Nephron (organoid): ENCODE results near the gene FZD8.

Experiments
- H3K27ac Mint-ChIP-seq, 3 experiments: 2 replicates each; pipeline ENCODE4 v1.8.0; 2020; ENCODE audit warnings: mixed read lengths in 3 of 3, mild to moderate bottlenecking in 2 of 3, moderate library complexity in 1 of 3
- H3K27me3 Mint-ChIP-seq: 2 replicates; pipeline ENCODE4 v1.8.0; 2021; ENCODE audit warnings: low read depth, mild to moderate bottlenecking, moderate library complexity, mixed read lengths
- H3K36me3 Mint-ChIP-seq: 2 replicates; pipeline ENCODE4 v1.8.0; 2020; ENCODE audit warnings: low read depth, mixed read lengths
- H3K4me1 Mint-ChIP-seq: 2 replicates; pipeline ENCODE4 v1.8.0; 2020; ENCODE audit warnings: mixed read lengths
- H3K4me3 Mint-ChIP-seq, 3 experiments: 2 replicates each; pipeline ENCODE4 v1.8.0; 2020; ENCODE audit warnings: mild to moderate bottlenecking in 3 of 3, mixed read lengths in 3 of 3, moderate library complexity in 2 of 3
- H3K9me3 Mint-ChIP-seq: 2 replicates; pipeline ENCODE4 v1.8.0; 2020; ENCODE audit warnings: mixed read lengths
- TF ChIP-seq, protein P1 (sequence below), 3 experiments: fragments of 200-600 bp; sonication (generic); IDR thresholded peaks; one replicate each; pipeline ENCODE4 v1.5.0; 2021; ENCODE audit warnings: antibody characterized with exemption in 3 of 3; ENCODE audit not compliant: unreplicated experiment in 3 of 3

The FZD8 gene

DNA sequence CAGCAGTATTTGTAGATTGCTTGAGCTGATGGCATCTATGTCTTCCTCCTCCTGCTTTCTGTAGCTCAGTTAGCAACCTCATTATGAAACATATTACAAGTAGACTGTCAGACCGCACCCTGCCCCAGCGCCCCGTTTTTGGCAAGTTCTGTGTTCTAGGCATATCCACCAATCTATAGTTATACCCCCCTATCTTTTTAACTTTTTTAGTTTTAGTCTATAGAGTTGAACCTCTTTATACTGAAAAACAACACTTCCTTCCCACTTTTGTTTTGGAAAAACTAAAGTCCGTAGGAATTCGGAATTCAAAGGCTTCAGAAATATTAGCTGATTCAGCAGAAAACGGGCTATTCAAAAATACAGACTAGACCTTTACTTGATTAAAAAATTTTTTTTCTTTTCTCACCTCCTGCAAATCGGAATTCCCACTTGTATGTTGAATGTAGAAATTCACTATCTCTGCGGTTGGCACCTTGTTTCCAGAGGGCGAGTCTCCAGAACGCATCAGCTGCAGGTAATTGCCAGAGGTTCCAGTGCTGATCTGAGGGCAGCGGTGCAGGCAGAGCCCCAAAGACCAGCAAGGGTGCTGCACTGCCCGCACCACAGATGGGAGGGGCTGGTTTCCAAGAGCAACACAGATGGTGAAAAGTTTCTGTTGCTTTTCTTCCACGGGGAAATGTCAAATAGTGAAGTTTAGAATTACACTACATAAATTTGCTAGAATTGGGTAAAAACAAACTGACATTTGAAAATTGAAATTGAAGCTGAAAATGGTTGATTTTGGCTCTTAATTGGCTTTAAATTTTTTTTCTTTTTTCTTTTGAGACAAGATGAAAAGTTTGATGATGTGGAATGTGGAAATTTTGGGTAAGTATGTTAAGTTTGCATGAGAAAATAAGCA is 2.2 kb upstream of the FZD8 start:
- H3K36me3 Mint-ChIP-seq, result peaks cover 3% of the 10 kb centered on the region
- TF ChIP-seq, protein P1, sequence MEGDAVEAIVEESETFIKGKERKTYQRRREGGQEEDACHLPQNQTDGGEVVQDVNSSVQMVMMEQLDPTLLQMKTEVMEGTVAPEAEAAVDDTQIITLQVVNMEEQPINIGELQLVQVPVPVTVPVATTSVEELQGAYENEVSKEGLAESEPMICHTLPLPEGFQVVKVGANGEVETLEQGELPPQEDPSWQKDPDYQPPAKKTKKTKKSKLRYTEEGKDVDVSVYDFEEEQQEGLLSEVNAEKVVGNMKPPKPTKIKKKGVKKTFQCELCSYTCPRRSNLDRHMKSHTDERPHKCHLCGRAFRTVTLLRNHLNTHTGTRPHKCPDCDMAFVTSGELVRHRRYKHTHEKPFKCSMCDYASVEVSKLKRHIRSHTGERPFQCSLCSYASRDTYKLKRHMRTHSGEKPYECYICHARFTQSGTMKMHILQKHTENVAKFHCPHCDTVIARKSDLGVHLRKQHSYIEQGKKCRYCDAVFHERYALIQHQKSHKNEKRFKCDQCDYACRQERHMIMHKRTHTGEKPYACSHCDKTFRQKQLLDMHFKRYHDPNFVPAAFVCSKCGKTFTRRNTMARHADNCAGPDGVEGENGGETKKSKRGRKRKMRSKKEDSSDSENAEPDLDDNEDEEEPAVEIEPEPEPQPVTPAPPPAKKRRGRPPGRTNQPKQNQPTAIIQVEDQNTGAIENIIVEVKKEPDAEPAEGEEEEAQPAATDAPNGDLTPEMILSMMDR (IDR thresholded peaks at IDR 0.05; ENCODE audit: unreplicated experiment in 3 of 3), result no peak
- H3K4me1 Mint-ChIP-seq, result peaks cover 18% of the 10 kb centered on the region
- H3K4me3 Mint-ChIP-seq, result peak overlapping the region; percentile 94 to 95 (median 95)
- H3K27me3 Mint-ChIP-seq, result peaks cover 9% of the 10 kb centered on the region
- H3K9me3 Mint-ChIP-seq, result peaks cover 4% of the 10 kb centered on the region
- peak overlapping the region; percentile 55 to 80 (median 64) for H3K27ac Mint-ChIP-seq

DNA sequence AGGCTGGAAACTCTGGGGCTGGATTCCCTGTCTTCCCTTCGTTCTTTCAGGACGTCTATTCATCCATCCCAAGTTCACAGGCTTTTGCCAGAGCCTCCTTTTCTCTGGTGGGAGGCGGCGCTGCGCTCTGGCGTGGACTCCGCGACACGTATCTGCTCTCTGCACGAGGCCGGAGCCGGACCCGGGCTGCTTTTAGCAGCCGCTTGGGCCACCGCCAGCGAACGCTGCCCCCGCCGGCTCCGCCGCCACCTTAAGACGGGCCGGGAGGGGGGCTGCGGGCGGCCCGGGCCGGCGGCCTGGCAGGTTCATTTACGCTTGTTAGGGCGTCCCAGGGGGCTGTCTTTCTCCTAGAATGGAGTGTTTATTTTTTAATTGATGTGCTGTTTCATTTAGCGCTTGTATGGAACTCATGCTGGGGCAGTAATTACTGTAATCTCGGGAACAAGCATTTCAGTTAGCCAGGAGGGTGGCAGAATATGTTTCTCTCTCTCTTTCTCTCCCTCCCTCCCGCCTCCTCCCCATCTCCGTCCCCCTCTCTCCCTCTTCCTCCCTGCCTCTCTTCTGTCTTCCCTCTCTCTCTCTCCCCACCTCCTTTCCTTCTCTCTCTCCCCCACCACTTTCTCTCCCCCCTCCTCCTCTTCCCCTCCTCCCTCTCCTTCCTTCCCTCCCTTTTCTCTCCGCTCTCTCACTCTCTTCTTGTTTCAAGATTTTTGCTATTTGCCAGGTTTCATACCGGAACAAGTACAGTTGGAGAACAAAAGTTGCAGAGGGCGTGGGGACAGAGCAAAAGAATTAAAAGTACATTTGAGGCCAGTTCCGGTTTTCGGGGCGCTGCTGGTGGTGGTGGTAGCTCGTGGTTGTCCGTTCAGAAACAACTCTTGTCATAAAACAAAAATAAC is 1.3 kb upstream of the FZD8 start:
- peaks cover 12% of the 10 kb centered on the region for H3K27me3 Mint-ChIP-seq
- H3K4me1 Mint-ChIP-seq, result peaks cover 19% of the 10 kb centered on the region
- TF ChIP-seq, protein P1 (IDR thresholded peaks at IDR 0.05; ENCODE audit: unreplicated experiment in 3 of 3), result no peak
- peak overlapping the region; percentile 94 to 95 (median 95) for H3K4me3 Mint-ChIP-seq
- peak overlapping the region; percentile 64 to 85 (median 80) for H3K27ac Mint-ChIP-seq
- peaks cover 3% of the 10 kb centered on the region for H3K36me3 Mint-ChIP-seq
- peaks cover 4% of the 10 kb centered on the region for H3K9me3 Mint-ChIP-seq

DNA sequence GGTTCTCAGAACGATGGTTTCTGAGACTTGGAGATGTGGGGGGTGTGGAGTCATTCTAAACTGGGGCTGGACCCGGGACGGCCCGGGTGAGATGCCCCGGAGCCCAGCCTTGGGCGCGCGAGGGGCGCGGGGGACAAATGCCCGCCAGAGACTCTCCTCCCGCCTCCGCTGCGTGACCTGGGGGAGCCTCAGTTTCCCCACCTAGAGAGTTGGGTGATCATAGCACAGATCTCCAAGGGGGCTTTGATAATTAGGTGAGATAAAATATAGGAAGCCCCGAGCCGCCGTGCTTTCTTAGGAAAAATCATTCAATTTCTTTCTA is 658 bp upstream of the FZD8 start:
- Mint-ChIP-seq H3K4me3 (peak overlapping the region; percentile 94 to 95 (median 95)), H3K36me3 (peaks cover 3% of the 10 kb centered on the region), H3K9me3 (peaks cover 4% of the 10 kb centered on the region), H3K27me3 (peaks cover 17% of the 10 kb centered on the region), H3K27ac (peak overlapping the region; percentile 64 to 85 (median 80)), H3K4me1 (peaks cover 25% of the 10 kb centered on the region)
- TF ChIP-seq, protein P1 (IDR thresholded peaks at IDR 0.05; ENCODE audit: unreplicated experiment in 3 of 3), result no peak

DNA sequence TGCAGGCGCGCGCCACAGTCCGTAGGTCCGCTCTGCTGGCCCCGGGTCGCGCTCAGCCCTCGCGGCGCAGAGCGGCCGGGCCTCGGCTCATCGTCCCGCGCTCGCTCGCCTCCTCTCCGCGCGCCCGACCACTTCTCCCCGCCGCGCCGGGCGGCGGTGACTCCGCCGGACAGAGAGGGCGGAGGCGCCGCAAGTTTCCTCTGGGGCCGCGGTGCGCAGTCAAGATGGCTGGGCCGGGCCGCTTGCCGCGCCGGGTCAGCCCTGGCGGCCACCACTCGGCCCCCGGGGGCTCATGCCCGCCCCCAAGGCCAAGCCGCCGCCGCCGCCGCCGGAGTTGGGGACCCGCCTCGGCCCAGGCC is 441 bp downstream of the FZD8 start:
- TF ChIP-seq, protein P1 (IDR thresholded peaks at IDR 0.05; ENCODE audit: unreplicated experiment in 3 of 3), result no peak
- H3K4me3 Mint-ChIP-seq, result peak overlapping the region; percentile 94 to 95 (median 95)
- no peaks in the 10 kb centered on the region for H3K36me3 Mint-ChIP-seq
- H3K27ac Mint-ChIP-seq, result peak overlapping the region in 1 of 3 experiments; percentile 85
- peaks cover 28% of the 10 kb centered on the region for H3K27me3 Mint-ChIP-seq
- no peaks in the 10 kb centered on the region for H3K9me3 Mint-ChIP-seq
- H3K4me1 Mint-ChIP-seq, result peaks cover 36% of the 10 kb centered on the region

DNA sequence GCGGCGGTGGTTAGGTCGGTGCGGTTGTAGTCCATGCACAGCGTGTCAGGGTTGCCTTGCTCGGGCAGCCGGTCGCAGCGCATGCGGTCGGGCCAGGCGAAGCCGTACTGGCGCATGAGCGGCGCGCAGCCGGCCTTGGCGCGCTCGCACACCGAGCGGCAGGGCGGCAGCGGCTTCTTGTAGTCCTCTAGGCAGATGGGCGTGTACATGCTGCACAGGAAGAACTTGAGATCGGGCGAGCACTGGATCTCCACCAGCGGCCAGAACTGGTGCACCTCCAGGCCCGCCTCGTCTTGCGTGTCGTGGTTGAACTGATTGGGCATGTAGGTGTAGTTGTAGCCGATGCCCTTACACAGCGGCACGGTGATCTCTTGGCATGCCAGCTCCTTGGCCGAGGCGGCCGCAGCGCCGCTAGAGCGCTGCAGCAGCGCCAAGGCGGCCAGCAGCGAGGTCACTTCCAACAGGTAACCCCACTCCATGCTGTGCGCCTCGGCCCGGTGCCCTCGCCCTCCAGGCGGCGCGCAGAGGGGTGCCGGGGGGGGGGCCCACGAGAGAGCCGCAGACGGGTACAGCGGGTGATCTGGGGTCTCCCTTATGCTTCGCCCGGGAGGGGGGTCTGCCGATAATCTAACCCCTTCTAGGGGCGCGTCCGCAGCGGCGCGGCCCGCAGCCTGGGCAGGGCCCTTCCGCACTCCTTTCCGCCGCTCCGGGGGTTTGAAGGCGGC is 983 bp downstream of the FZD8 start:
- Mint-ChIP-seq H3K27ac (peak overlapping the region; percentile 68 to 90 (median 84)), H3K27me3 (peaks cover 30% of the 10 kb centered on the region), H3K4me1 (peaks cover 40% of the 10 kb centered on the region), H3K9me3 (no peaks in the 10 kb centered on the region), H3K4me3 (peak overlapping the region; percentile 94 to 95 (median 95)), H3K36me3 (no peaks in the 10 kb centered on the region)
- TF ChIP-seq, protein P1 (IDR thresholded peaks at IDR 0.05; ENCODE audit: unreplicated experiment in 3 of 3), result no peak
